K562 treated with DMSO at 1 percent for 24 hours (cell line): Measurements from ENCODE around the gene OR13C9. TPM values are rescaled to one million over a fixed set of nuclear protein-coding genes. Genes with fewer than 3 reads are reported as not detected.

Experiments used
- total RNA-seq: library from RNA; unstranded; fragments of 300-600 nt; gene quantifications from 2 replicates; pipeline ENCODE4 v1.2.3, GENCODE V29; 2022; ENCODE audit warnings: low read depth; ENCODE audit not compliant: insufficient read depth

The OR13C9 gene, protein sequence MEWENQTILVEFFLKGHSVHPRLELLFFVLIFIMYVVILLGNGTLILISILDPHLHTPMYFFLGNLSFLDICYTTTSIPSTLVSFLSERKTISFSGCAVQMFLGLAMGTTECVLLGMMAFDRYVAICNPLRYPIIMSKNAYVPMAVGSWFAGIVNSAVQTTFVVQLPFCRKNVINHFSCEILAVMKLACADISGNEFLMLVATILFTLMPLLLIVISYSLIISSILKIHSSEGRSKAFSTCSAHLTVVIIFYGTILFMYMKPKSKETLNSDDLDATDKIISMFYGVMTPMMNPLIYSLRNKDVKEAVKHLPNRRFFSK
- total RNA-seq: not detected in 2 replicates

DNA sequence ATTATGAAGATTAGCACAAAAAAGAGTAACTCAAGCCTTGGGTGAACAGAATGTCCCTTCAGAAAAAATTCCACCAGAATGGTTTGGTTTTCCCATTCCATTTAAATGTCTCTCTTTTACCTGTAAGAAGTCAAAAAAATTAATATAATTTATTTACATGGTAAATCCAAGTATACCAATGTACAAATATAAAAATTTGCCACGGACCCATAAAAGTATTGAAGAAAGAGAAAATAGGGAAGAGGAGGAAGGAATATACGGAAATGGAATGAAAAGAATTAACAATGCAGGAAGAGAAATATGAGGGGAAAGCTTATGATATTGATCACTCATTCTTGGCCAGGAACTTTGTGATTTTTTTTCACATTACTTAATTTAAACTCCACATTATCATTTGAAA lies at the start of gene OR13C9:
TSS of gene OR13C9 (minus strand) at position 101 of the 400 bp plus-strand sequence. CDS start at position 101, 0 bp downstream.

DNA sequence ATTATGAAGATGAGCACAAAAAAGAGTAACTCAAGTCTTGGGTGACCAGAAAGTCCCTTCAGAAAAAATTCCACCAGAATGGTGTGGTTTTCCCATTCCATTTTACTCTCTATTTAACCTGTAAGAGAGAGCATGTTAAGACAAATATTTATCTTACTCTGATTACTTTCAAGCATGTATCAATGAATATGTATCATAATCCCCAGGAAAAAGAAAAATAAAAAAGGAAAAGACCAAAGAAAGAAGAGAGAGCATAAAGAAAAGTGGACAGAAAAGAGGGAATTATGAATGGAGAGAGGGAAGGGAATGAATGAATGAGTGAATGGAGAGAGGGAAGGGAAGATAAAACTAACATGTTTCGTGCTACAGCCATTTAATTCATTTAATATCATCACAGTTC lies 12.5 kb downstream of the OR13C9 start, which contains the start of gene OR13C2:
TSS of gene OR13C2 (minus strand) at position 101 of the 400 bp plus-strand sequence. CDS start at position 101, 0 bp downstream.

GRCh38 chr9:104599313-104599712 lies 18.7 kb downstream of the OR13C9 start, which contains the start of gene OR13C5:
OR13C5 (minus strand) TSS chr9:104599413; CDS start chr9:104599413, 0 bp downstream.

GRCh38 chr9:104568868-104569267 lies 49.1 kb downstream of the OR13C9 start, which contains the start of gene OR13C8:
OR13C8 (plus strand) TSS chr9:104569168; CDS start chr9:104569168, 0 bp downstream.

Other genes starting within 250 kb of the OR13C9 start
- gene OR13F1, start 113.9 kb downstream of the OR13C9 start, total RNA-seq: not detected in 2 replicates
- not detected in 2 replicates for gene OR13C4, start 91.0 kb downstream of the OR13C9 start, total RNA-seq
- gene OR13C3, start 81.3 kb downstream of the OR13C9 start, total RNA-seq: not detected in 2 replicates
- gene OR13C8, start 49.0 kb downstream of the OR13C9 start, total RNA-seq: not detected in 2 replicates
- not detected in 2 replicates for gene OR13C5, start 18.8 kb downstream of the OR13C9 start, total RNA-seq
- gene OR13C2, start 12.6 kb downstream of the OR13C9 start, total RNA-seq: not detected in 2 replicates
- not detected in 2 replicates for gene OR13D1, start 76.3 kb upstream of the OR13C9 start, total RNA-seq
- 18.1 and 21.8 TPM in 2 replicates for gene NIPSNAP3A, start 129.5 kb upstream of the OR13C9 start, total RNA-seq
- 1.4 and 3.5 TPM in 2 replicates for gene NIPSNAP3B, start 145.9 kb upstream of the OR13C9 start, total RNA-seq